Epithelial cell of proximal tubule (primary cell): ENCODE results near the gene AGL. TPM values are rescaled to one million over a fixed set of nuclear protein-coding genes. Genes with fewer than 3 reads are reported as not detected.
A peak's percentile ranks its signal among the peaks of the same experiment; 100 is the strongest.

Experiments used
- DNase-seq: peaks from one replicate; pipeline ENCODE4 v3.0.0-alpha.2; 2011; ENCODE audit warnings: low read depth
- H3K4me3 ChIP-seq: 2 replicates; pipeline ENCODE4 v1.5.1; 2011; ENCODE audit warnings: low read depth, mild to moderate bottlenecking, low read length
- total RNA-seq: library from RNA; depleted of rRNA; stranded (reverse); fragments of >200 nt; gene quantifications from 2 replicates; pipeline ENCODE4 v1.2.3, GENCODE V29; 2015
- TF ChIP-seq, protein P1 (sequence below): conservative IDR thresholded peaks from 2 replicates; pipeline ENCODE4 v1.5.1; 2012; ENCODE audit warnings: low read depth, mild to moderate bottlenecking, low read length

Gene AGL
- total RNA-seq, 1 donor from 2014 or later: 9.1 TPM

DNA sequence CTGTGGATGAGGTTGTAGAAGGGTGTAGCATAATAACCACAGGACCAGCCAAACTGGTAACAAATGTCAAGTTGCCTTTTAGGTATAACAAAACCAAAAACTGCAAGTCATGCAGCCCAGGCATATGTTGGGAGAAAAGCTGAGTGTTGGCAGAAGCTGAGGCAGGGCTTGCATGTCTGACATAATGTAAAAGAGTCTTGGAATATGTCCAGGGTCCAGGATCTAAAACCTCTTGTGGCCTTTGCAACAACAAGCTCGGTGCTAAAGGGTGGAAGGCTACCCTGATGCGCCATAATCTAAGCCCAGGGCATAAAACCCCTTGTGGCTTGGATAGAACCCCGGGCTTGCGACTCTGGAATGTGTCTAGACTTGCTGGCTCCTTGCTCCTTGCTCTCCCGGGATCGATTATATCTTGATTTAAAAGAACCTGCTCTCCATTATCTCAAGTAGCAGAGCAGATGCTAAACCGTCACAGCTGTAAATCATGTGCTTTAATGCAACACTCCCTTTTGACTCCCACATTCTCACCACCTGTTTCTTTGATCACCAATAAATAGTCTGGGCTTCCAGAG is 93.1 kb downstream of the AGL start:
- TF ChIP-seq, protein P1, sequence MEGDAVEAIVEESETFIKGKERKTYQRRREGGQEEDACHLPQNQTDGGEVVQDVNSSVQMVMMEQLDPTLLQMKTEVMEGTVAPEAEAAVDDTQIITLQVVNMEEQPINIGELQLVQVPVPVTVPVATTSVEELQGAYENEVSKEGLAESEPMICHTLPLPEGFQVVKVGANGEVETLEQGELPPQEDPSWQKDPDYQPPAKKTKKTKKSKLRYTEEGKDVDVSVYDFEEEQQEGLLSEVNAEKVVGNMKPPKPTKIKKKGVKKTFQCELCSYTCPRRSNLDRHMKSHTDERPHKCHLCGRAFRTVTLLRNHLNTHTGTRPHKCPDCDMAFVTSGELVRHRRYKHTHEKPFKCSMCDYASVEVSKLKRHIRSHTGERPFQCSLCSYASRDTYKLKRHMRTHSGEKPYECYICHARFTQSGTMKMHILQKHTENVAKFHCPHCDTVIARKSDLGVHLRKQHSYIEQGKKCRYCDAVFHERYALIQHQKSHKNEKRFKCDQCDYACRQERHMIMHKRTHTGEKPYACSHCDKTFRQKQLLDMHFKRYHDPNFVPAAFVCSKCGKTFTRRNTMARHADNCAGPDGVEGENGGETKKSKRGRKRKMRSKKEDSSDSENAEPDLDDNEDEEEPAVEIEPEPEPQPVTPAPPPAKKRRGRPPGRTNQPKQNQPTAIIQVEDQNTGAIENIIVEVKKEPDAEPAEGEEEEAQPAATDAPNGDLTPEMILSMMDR: no peak
- no peak overlapping the region for H3K4me3 ChIP-seq
- no peak for DNase-seq

DNA sequence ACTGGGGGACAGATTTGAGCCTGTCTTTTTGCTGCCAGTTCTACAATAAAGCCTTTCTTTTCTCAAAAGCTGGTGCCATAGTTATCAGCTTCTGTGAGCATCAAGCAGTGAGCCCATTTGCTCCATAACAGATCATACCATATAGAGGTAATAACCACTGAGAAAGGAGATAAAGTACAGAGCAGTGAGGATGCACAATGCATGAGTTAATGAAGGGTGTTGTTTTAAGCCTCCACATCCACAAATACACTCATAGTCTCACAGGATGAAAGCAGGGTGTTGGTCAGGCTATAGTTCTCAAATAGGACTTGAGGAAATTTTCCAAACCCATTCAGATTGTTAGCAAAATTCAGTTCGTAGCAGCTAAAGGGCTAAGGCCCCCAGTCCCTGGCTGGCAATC is 94.0 kb downstream of the AGL start:
- TF ChIP-seq, protein P1: no peak
- no peak for DNase-seq
- no peak overlapping the region for H3K4me3 ChIP-seq

DNA sequence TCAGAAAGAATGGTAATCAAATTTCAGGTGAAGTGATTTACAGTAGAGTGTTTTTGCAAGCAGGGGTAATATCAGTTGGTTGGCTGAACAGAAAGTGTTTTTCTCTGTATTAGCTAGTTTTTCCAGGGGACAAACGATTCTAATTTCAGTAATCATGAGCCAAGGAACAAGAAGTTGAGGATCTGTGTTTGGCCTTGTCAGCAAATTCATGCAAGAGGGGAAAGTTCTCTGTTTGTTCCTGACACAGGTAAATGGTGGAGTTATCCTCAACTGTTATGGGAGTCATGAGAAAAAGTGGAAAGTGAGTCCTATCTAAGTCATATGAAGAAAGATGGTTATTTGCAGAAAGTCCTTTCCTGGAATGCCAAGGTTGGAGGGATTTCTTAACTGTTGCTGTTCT is 95.0 kb downstream of the AGL start:
- no peak for DNase-seq
- TF ChIP-seq, protein P1: no peak
- no peak overlapping the region for H3K4me3 ChIP-seq

DNA sequence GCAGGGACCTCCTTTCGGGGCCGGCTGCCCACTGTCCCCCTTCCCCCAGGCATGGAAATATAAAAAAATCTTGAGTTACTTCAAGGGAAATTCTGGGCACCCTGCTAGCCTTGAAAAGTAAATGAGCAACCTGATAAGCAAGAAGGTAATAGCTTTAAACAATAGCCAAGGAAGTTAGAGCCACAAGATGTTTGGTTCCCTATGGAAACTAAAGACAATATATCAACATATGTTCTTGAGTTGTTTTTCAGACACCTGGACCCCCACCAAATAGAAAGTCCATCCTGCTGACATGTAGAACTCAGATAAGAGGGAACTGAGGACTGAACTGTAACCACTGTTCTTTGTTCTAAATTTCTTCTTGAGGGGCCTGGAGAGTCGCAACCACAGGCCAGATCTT is 100.3 kb downstream of the AGL start:
- H3K4me3 ChIP-seq: no peak overlapping the region
- TF ChIP-seq, protein P1: no peak
- no peak for DNase-seq

DNA sequence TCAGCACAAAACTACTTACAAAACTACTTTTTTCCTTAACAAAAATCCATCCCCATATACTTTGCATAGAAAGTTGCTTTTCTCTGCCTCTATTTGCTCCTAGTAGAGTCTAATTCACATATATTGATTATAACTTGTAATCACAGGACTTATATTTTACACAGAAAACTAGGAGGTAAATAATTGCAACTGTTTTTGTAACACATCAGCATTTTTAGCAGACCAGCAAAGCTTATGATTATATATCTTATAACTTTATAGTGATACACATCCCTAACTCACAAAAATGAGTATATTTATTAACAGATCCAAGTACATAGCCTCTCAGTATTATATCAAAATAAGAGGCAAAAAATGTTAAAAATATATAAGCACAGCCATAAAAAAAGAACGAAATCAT is 102.4 kb downstream of the AGL start:
- no peak for DNase-seq
- H3K4me3 ChIP-seq: no peak overlapping the region
- TF ChIP-seq, protein P1: no peak

DNA sequence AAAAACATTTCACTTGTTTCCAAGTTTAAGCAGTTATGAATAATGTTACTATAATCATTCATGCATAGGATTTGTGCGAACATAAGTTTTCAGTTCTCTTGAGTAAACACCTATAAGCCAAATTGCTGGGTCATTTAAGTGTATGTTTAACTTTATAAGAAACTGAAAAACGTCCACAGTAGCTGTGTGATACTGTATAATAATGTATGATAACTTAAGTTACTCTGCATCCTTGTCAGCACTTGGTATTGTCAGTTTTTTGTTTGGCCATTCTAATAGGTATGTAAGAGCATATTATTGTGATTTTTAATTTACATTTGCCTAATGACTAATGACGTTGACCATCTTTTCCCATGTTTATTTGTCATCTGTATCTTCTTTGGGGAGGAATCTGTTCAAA is 105.2 kb downstream of the AGL start:
- no peak for DNase-seq
- no peak overlapping the region for H3K4me3 ChIP-seq
- TF ChIP-seq, protein P1: no peak

DNA sequence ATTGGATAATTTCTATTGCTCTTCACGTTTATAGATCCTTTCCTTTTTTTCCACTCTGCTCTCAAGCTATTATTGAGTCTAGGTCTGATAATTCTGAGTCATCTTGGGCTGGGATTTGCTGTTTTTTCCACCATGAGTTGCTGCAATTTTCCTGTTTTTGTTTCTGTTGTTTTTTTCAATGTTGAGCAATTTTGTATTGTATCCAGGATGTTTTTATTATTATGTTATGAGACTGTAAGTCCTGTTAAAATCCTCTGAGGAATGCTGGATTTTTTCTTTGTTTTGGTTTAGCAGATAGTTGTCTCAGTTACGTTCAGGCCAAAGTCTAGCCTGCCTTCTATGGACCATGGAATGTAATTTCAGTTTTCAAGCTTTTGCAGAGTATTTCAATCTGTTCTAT is 106.6 kb downstream of the AGL start:
- TF ChIP-seq, protein P1: no peak
- peak; percentile 13 for DNase-seq
- H3K4me3 ChIP-seq: no peak overlapping the region
